Measurements from ENCODE around the gene COL23A1. TPM values are rescaled to one million over a fixed set of nuclear protein-coding genes. Genes with fewer than 3 reads are reported as not detected.

The COL23A1 gene
- polyA plus RNA-seq, 2 of the 4 experiments (the other 2 are of a cell fraction) = not detected

DNA sequence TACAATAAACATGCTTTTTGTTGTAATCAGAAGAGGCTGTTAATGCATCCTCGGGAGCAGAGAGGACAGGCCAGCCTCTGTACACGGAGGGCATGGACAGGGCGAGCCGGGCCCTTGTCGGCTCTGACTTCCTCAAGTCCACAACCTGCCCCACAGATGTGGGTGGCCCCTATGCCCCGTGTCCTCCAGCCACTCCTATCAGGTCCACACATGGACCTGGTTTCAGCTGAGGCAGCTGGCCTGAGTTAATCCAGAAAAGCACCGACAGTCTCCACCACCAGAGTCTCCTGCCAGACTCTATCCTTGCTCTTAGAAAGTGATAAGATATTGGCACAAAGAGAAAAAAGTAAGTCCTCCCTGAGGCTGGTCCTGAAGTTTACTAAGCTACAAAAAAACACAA is 305.2 kb downstream of the COL23A1 start:
- H3K4me3 ChIP-seq = no peak overlapping the region
- no peak for ATAC-seq
- ChIA-PET POLR2A (no interaction called here), CTCF (interaction anchor here (1.3 kb wide), 1 partner anchor 12 kb away, joined by 3 read pairs; no protein-coding TSS in a partner anchor)
- FAIRE-seq = no peak
- no peak overlapping the region for H3K27ac ChIP-seq
- no peaks in the 10 kb centered on the region for H3K4me1 ChIP-seq
- WGBS (ENCODE audit: missing lambda C conversion rate) = 42% methylated on average over 7 of the region's 7 CpGs
- H3K9me3 ChIP-seq = peaks cover 6% of the 10 kb centered on the region; the same call in 2 of the 3 replicates
- DNase-seq (ENCODE audit: low read depth in 1 of 2, low spot score in 1 of 2) = no peak
- TF ChIP-seq ZFP36 (IDR thresholded peaks at IDR 0.05; ENCODE audit: borderline replicate concordance, partially characterized antibody) = no peak
- TF ChIP-seq HOXB13 (CRISPR knock-in tag; IDR thresholded peaks at IDR 0.05; ENCODE audit: low read depth) = no peak
- no peak for TF ChIP-seq E2F6 (IDR thresholded peaks at IDR 0.05; ENCODE audit: borderline replicate concordance, low read depth)
- no peak for TF ChIP-seq NPAS2 (CRISPR knock-in tag; IDR thresholded peaks at IDR 0.05; ENCODE audit: borderline replicate concordance)
- TF ChIP-seq MAX (IDR thresholded peaks at IDR 0.05) = no peak
- no peak for TF ChIP-seq POLR2A (IDR thresholded peaks at IDR 0.05; ENCODE audit: low read length)
- TF ChIP-seq CEBPB (IDR thresholded peaks at IDR 0.05) = no peak
- no peak for TF ChIP-seq FOXS1 (CRISPR knock-in tag; IDR thresholded peaks at IDR 0.05)
- no peak for TF ChIP-seq KDM5A (IDR thresholded peaks at IDR 0.05)
- TF ChIP-seq MAFK (IDR thresholded peaks at IDR 0.05; ENCODE audit: partially characterized antibody) = no peak
- no peak overlapping the region for H3K4me2 ChIP-seq

- 3% methylated on average over 3 of the region's 3 CpGs for WGBS (ENCODE audit: missing lambda C conversion rate)
- Histone ChIP-seq H3K4me2 (no peak overlapping the region), H3K4me3 (no peak overlapping the region), H3K27ac (no peak overlapping the region), H3K9me3 (peaks cover 6% of the 10 kb centered on the region; the same call in 2 of the 3 replicates), H3K4me1 (no peaks in the 10 kb centered on the region)
- DNase-seq (ENCODE audit: low read depth in 1 of 2, low spot score in 1 of 2) = peak in 1 of 2 experiments; percentile 43
- POLR2A ChIA-PET = no interaction called here
- no peak for ATAC-seq
- no peak for FAIRE-seq
- CTCF ChIA-PET = interaction anchor here (0.5 to 1.6 kb wide), 4 partner anchors 11 to 267 kb away, joined by 3 to 5 read pairs (median 4); no protein-coding TSS in a partner anchor
- TF ChIP-seq, protein P1, sequence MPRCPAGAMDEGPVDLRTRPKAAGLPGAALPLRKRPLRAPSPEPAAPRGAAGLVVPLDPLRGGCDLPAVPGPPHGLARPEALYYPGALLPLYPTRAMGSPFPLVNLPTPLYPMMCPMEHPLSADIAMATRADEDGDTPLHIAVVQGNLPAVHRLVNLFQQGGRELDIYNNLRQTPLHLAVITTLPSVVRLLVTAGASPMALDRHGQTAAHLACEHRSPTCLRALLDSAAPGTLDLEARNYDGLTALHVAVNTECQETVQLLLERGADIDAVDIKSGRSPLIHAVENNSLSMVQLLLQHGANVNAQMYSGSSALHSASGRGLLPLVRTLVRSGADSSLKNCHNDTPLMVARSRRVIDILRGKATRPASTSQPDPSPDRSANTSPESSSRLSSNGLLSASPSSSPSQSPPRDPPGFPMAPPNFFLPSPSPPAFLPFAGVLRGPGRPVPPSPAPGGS (IDR thresholded peaks at IDR 0.05) = no peak
- TF ChIP-seq E2F6 (IDR thresholded peaks at IDR 0.05; ENCODE audit: borderline replicate concordance, low read depth) (no peak), SMC3 (IDR thresholded peaks at IDR 0.05) (peak; percentile 26; the same call in 1 of the 3 replicates), RAD21 (conservative IDR thresholded peaks at IDR 0.05 in 1 of 2, IDR thresholded peaks at IDR 0.05 in 1 of 2) (peak; percentile 37 to 55; a peak in 4 of 5 replicates), REST (IDR thresholded peaks at IDR 0.05) (no peak), CBX8 (IDR thresholded peaks at IDR 0.05) (no peak), CTCF (IDR thresholded peaks at IDR 0.05) (peak; percentile 40), MYC (IDR thresholded peaks at IDR 0.05; ENCODE audit: borderline replicate concordance, low read length) (no peak)
Observed at GRCh38 chr5:178284093-178284675, 306.0 kb downstream of the COL23A1 start.

Data from A549 (cell line).